GM23248 (cell line): ENCODE measurements around the gene MISP. TPM values are rescaled to one million over a fixed set of nuclear protein-coding genes. Genes with fewer than 3 reads are reported as not detected.
A peak's percentile ranks its signal among the peaks of the same experiment; 100 is the strongest.

Experiments
- DNase-seq: peaks from one replicate; pipeline ENCODE4 v3.0.0-alpha.2; 2015
- H2AFZ ChIP-seq: fragments of 200-600 bp; sonication (generic); 2 replicates; pipeline ENCODE4 v1.6.1; 2016; ENCODE audit warnings: antibody characterized with exemption
- H3F3A ChIP-seq: fragments of 200-600 bp; sonication (generic); 2 replicates; pipeline ENCODE4 v1.6.1; 2016; ENCODE audit warnings: mild to moderate bottlenecking, antibody characterized with exemption, mixed run types; ENCODE audit not compliant: insufficient read depth
- H3K27ac ChIP-seq: fragments of 200-600 bp; sonication (generic); 2 replicates; pipeline ENCODE4 v1.5.1; 2016; ENCODE audit warnings: mild to moderate bottlenecking
- H3K27me3 ChIP-seq: fragments of 200-600 bp; sonication (generic); replicated peaks from 2 replicates; pipeline ENCODE4 v1.6.1; 2016; ENCODE audit warnings: mild to moderate bottlenecking; ENCODE audit not compliant: insufficient read depth
- H3K36me3 ChIP-seq: fragments of 200-600 bp; sonication (generic); 2 replicates; pipeline ENCODE4 v1.6.1; 2016; ENCODE audit warnings: low read depth, mild to moderate bottlenecking
- H3K4me1 ChIP-seq: fragments of 200-600 bp; sonication (generic); 2 replicates; pipeline ENCODE4 v1.6.1; 2016; ENCODE audit warnings: mild to moderate bottlenecking; ENCODE audit not compliant: insufficient read depth
- H3K4me2 ChIP-seq: fragments of 200-600 bp; sonication (generic); one replicate; pipeline ENCODE4 v1.6.1; 2016; ENCODE audit warnings: mild to moderate bottlenecking; ENCODE audit not compliant: unreplicated experiment
- H3K4me3 ChIP-seq: fragments of 200-600 bp; sonication (generic); 2 replicates; pipeline ENCODE4 v1.5.1; 2016; ENCODE audit warnings: mild to moderate bottlenecking
- H3K79me2 ChIP-seq: fragments of 200-600 bp; sonication (generic); 2 replicates; pipeline ENCODE4 v1.6.1; 2016; ENCODE audit warnings: mild to moderate bottlenecking; ENCODE audit not compliant: insufficient read depth
- H3K9ac ChIP-seq: fragments of 200-600 bp; sonication (generic); 2 replicates; pipeline ENCODE4 v1.6.1; 2016; ENCODE audit warnings: mild to moderate bottlenecking
- H3K9me2 ChIP-seq: fragments of 200-600 bp; sonication (generic); 2 replicates; pipeline ENCODE4 v1.6.1; 2016; ENCODE audit warnings: mixed run types, mild to moderate bottlenecking, moderate library complexity; ENCODE audit not compliant: insufficient read depth
- H3K9me3 ChIP-seq: fragments of 200-600 bp; sonication (generic); one replicate; pipeline ENCODE4 v1.6.1; 2017; ENCODE audit warnings: low read depth
- H4K20me1 ChIP-seq: fragments of 200-600 bp; sonication (generic); 2 replicates; pipeline ENCODE4 v1.6.0; 2016; ENCODE audit not compliant: insufficient read depth
- EZH2 ChIP-seq: fragments of 200-600 bp; sonication (generic); IDR thresholded peaks from 2 replicates; pipeline ENCODE4 v1.6.1; 2018; ENCODE audit warnings: antibody characterized with exemption, mild to moderate bottlenecking; ENCODE audit not compliant: insufficient read depth, poor library complexity, severe bottlenecking
- EZH2phosphoT487 ChIP-seq: fragments of 200-600 bp; sonication (generic); IDR thresholded peaks from 2 replicates; pipeline ENCODE4 v1.6.1; 2018; ENCODE audit warnings: antibody characterized with exemption, moderate library complexity, mild to moderate bottlenecking, low read depth; ENCODE audit not compliant: insufficient read depth
- WGBS, 2 experiments: methylation state at CpG; one replicate each; pipeline ENCODE4 v1.1.6; 2015 to 2017; ENCODE audit warnings: low lambda C conversion rate in 2 of 2, low coverage in 1 of 2; ENCODE audit errors: missing lambda C conversion rate in 2 of 2; 5-methylcytosine and 5-hydroxymethylcytosine counted together
- in situ Hi-C: fragments of 300-500 bp; cut with MboI; formaldehyde crosslinking; loops from 2 replicates; pipeline ENCODE4 v1.15.0; 2020
- polyA plus RNA-seq: library from polyadenylated mRNA; unstranded; fragments of >200 nt; fragmentation: Nextera tagmentation; extraction: Ambion mirVana; gene quantifications from 2 replicates; pipeline ENCODE4 v1.2.1, GENCODE V29; 2016
- total RNA-seq: library from RNA; depleted of rRNA; stranded (reverse); fragments of >200 nt; shearing (Covaris generic); gene quantifications from 2 replicates; pipeline ENCODE4 v1.2.3, GENCODE V29; 2014

MISP gene
- total and polyA plus RNA-seq, 2 experiments from 2014 or later: not detected

- Histone ChIP-seq H3K9ac (peak overlapping the region; percentile 61), H4K20me1 (no peaks in the 10 kb centered on the region), H3F3A (no peaks in the 10 kb centered on the region), H3K4me3 (no peak overlapping the region), H3K27ac (peak overlapping the region; percentile 83), H3K4me2 (peak overlapping the region; percentile 41), H3K27me3 (no peaks in the 10 kb centered on the region), H3K9me2 (no peaks in the 10 kb centered on the region), H3K9me3 (no peaks in the 10 kb centered on the region), H3K79me2 (no peaks in the 10 kb centered on the region), H3K36me3 (no peaks in the 10 kb centered on the region), H2AFZ (peak overlapping the region; percentile 36), H3K4me1 (peaks cover 10% of the 10 kb centered on the region; the same call in 1 of the 2 replicates)
- TF ChIP-seq EZH2 (no peak), EZH2phosphoT487 (no peak)
- DNase-seq: peak; percentile 88
- WGBS, 2 experiments: 29 to 33% methylated on average over 32 to 39 of the region's 39 CpGs
- in situ Hi-C loops: no loop called here
These were observed 2.0 kb downstream of the MISP start for GRCh38 chr19:752652-753517.

DNA sequence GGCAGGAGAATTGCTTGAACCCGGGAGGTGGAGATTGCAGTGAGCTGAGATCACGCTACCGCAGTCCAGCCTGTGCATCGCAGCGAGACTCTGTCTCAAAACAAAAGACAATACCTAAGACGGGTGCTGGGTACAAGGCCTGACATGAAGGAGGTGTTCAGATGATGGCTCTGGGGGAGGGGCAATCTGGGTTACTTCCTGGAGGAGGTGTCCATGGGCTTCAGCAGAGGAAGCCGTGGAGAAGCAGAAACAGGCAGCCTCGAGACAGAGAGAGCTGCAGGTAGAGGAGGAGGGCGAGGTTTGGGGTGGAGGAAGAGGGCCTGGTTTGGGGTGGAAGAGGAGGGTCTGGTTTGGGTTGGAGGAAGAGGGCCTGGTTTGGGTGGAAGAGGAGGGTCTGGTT, 3.6 kb downstream of the MISP start:
- H3F3A ChIP-seq: no peaks in the 10 kb centered on the region
- H3K36me3 ChIP-seq: no peaks in the 10 kb centered on the region
- in situ Hi-C loops: no loop called here
- H3K9ac ChIP-seq: no peak overlapping the region
- no peak overlapping the region for H3K27ac ChIP-seq
- H3K4me1 ChIP-seq: peaks cover 10% of the 10 kb centered on the region; the same call in 1 of the 2 replicates
- TF ChIP-seq EZH2phosphoT487 (no peak), EZH2 (no peak)
- no peak overlapping the region for H3K4me2 ChIP-seq
- no peak overlapping the region for H2AFZ ChIP-seq
- DNase-seq: no peak
- H4K20me1 ChIP-seq: no peaks in the 10 kb centered on the region
- H3K79me2 ChIP-seq: no peaks in the 10 kb centered on the region
- whole genome bisulfite sequencing, 2 experiments: 90 to 91% methylated on average over 9 of the region's 9 CpGs
- H3K27me3 ChIP-seq: no peaks in the 10 kb centered on the region
- H3K4me3 ChIP-seq: no peak overlapping the region
- no peaks in the 10 kb centered on the region for H3K9me2 ChIP-seq
- no peaks in the 10 kb centered on the region for H3K9me3 ChIP-seq

GRCh38 chr19:755063-755462, 4.2 kb downstream of the MISP start:
- no peaks in the 10 kb centered on the region for H3K79me2 ChIP-seq
- DNase-seq: no peak
- no peaks in the 10 kb centered on the region for H4K20me1 ChIP-seq
- H3K27ac ChIP-seq: no peak overlapping the region
- no peaks in the 10 kb centered on the region for H3F3A ChIP-seq
- no peak overlapping the region for H3K4me2 ChIP-seq
- 84 to 87% methylated on average over 14 to 15 of the region's 15 CpGs for WGBS, 2 experiments
- H3K9me3 ChIP-seq: no peaks in the 10 kb centered on the region
- in situ Hi-C loops: no loop called here
- H3K4me3 ChIP-seq: no peak overlapping the region
- no peaks in the 10 kb centered on the region for H3K9me2 ChIP-seq
- peaks cover 10% of the 10 kb centered on the region; the same call in 1 of the 2 replicates for H3K4me1 ChIP-seq
- no peaks in the 10 kb centered on the region for H3K27me3 ChIP-seq
- no peak overlapping the region for H3K9ac ChIP-seq
- no peaks in the 10 kb centered on the region for H3K36me3 ChIP-seq
- no peak overlapping the region for H2AFZ ChIP-seq
- TF ChIP-seq EZH2phosphoT487 (no peak), EZH2 (no peak)

DNA sequence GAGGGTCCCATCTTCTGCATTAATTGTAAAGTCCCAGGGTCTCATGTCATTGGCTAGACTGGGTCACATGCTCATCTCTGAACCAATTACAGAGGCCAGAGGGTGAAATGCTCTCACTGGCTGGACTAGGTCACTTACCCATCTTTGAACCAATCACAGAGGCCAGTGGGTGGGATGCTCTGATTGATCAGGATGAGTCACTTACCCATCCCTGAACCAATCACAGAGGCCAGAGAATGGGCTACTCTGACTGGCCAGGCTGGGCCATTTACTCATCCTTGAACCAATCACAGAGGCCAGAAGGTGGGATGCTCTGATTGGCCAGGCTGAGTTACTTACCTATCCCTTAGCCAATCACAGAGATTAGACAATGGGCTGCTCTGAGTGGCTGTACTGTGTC, 5.3 kb downstream of the MISP start:
- DNase-seq: peak; percentile 52
- TF ChIP-seq EZH2phosphoT487: no peak
- no peak for TF ChIP-seq EZH2

More for the DNA sequence above, 5.3 kb downstream of the MISP start:
- Histone ChIP-seq H3K79me2 (no peaks in the 10 kb centered on the region), H2AFZ (no peak overlapping the region), H3K27me3 (no peaks in the 10 kb centered on the region), H3K4me1 (peaks cover 9% of the 10 kb centered on the region; the same call in 1 of the 2 replicates), H3K9ac (no peak overlapping the region), H3K9me3 (no peaks in the 10 kb centered on the region), H3K27ac (no peak overlapping the region), H3F3A (no peaks in the 10 kb centered on the region), H3K36me3 (no peaks in the 10 kb centered on the region), H3K4me2 (no peak overlapping the region), H3K4me3 (no peak overlapping the region), H3K9me2 (no peaks in the 10 kb centered on the region), H4K20me1 (no peaks in the 10 kb centered on the region)
- in situ Hi-C loops: no loop called here
